Measurements from ENCODE around the gene BCDIN3D. TPM values are rescaled to one million over a fixed set of nuclear protein-coding genes. Genes with fewer than 3 reads are reported as not detected.

Gene BCDIN3D
- total and polyA plus RNA-seq, 2 experiments from 2014 or later, result 3.7 to 4.2 TPM

GRCh38 chr12:49854976-49855375, 12.1 kb upstream of the BCDIN3D start:
- 57 to 74% methylated on average over 4 of the region's 4 CpGs for WGBS, 2 experiments (ENCODE audit: low coverage in 1 of 2, low lambda C conversion rate in 2 of 2, missing lambda C conversion rate in 2 of 2)
- Histone ChIP-seq H3K27me3 (replicated peaks; ENCODE audit: insufficient read depth) (peaks cover 34% of the 10 kb centered on the region), H3K79me2 (ENCODE audit: insufficient read depth) (no peaks in the 10 kb centered on the region), H3K27ac (no peak overlapping the region), H2AFZ (no peak overlapping the region), H3K4me3 (no peak overlapping the region), H3K36me3 (ENCODE audit: low read depth) (no peaks in the 10 kb centered on the region), H4K20me1 (ENCODE audit: insufficient read depth) (no peaks in the 10 kb centered on the region), H3K4me1 (ENCODE audit: insufficient read depth) (no peaks in the 10 kb centered on the region), H3F3A (ENCODE audit: insufficient read depth) (no peaks in the 10 kb centered on the region), H3K9me3 (ENCODE audit: low read depth) (no peaks in the 10 kb centered on the region), H3K4me2 (ENCODE audit: unreplicated experiment) (no peak overlapping the region), H3K9me2 (ENCODE audit: insufficient read depth) (no peaks in the 10 kb centered on the region), H3K9ac (no peak overlapping the region)
- TF ChIP-seq EZH2 (IDR thresholded peaks at IDR 0.05; ENCODE audit: insufficient read depth, poor library complexity, severe bottlenecking), result no peak
- no peak for TF ChIP-seq EZH2phosphoT487 (IDR thresholded peaks at IDR 0.05; ENCODE audit: insufficient read depth, low read depth)
- in situ Hi-C loops (cut with MboI), result loop anchor here (25.0 kb wide), 1 partner anchor 207 kb away; the partner anchor contains the start of gene ASIC1
- no peak for DNase-seq

GRCh38 chr12:49853671-49854070, 10.8 kb upstream of the BCDIN3D start:
- peaks cover 43% of the 10 kb centered on the region for H3K27me3 ChIP-seq (replicated peaks; ENCODE audit: insufficient read depth)

GRCh38 chr12:49847161-49847560, 4.3 kb upstream of the BCDIN3D start:
- in situ Hi-C loops (cut with MboI), result no loop called here
- TF ChIP-seq EZH2 (IDR thresholded peaks at IDR 0.05; ENCODE audit: insufficient read depth, poor library complexity, severe bottlenecking) (no peak), EZH2phosphoT487 (IDR thresholded peaks at IDR 0.05; ENCODE audit: insufficient read depth, low read depth) (no peak)
- 24 to 37% methylated on average over 2 of the region's 2 CpGs for WGBS, 2 experiments (ENCODE audit: low coverage in 1 of 2, low lambda C conversion rate in 2 of 2, missing lambda C conversion rate in 2 of 2)

More at GRCh38 chr12:49853671-49854070, 10.8 kb upstream of the BCDIN3D start:
- H3K4me2 ChIP-seq (ENCODE audit: unreplicated experiment), result no peak overlapping the region
- no peaks in the 10 kb centered on the region for H3K4me1 ChIP-seq (ENCODE audit: insufficient read depth)
- 73 to 78% methylated on average over 2 of the region's 2 CpGs for WGBS, 2 experiments (ENCODE audit: low coverage in 1 of 2, low lambda C conversion rate in 2 of 2, missing lambda C conversion rate in 2 of 2)
- no peaks in the 10 kb centered on the region for H3K79me2 ChIP-seq (ENCODE audit: insufficient read depth)
- no peak overlapping the region for H3K27ac ChIP-seq
- no peaks in the 10 kb centered on the region for H4K20me1 ChIP-seq (ENCODE audit: insufficient read depth)
- H3K36me3 ChIP-seq (ENCODE audit: low read depth), result no peaks in the 10 kb centered on the region
- no peak overlapping the region for H2AFZ ChIP-seq
- no peak overlapping the region for H3K4me3 ChIP-seq
- no peak overlapping the region for H3K9ac ChIP-seq
- no peak for TF ChIP-seq EZH2phosphoT487 (IDR thresholded peaks at IDR 0.05; ENCODE audit: insufficient read depth, low read depth)
- H3F3A ChIP-seq (ENCODE audit: insufficient read depth), result no peaks in the 10 kb centered on the region
- no peak for DNase-seq
- no peaks in the 10 kb centered on the region for H3K9me3 ChIP-seq (ENCODE audit: low read depth)
- no peaks in the 10 kb centered on the region for H3K9me2 ChIP-seq (ENCODE audit: insufficient read depth)
- in situ Hi-C loops (cut with MboI), result loop anchor here (25.0 kb wide), 1 partner anchor 209 kb away; the partner anchor contains the start of gene ASIC1

GRCh38 chr12:49846032-49846431, 3.1 kb upstream of the BCDIN3D start:
- Histone ChIP-seq H3K9me3 (ENCODE audit: low read depth) (no peaks in the 10 kb centered on the region), H3K4me2 (ENCODE audit: unreplicated experiment) (no peak overlapping the region), H3K4me1 (ENCODE audit: insufficient read depth) (peaks cover 15% of the 10 kb centered on the region), H3K79me2 (ENCODE audit: insufficient read depth) (peaks cover 8% of the 10 kb centered on the region), H2AFZ (no peak overlapping the region), H3K4me3 (no peak overlapping the region), H3K27me3 (replicated peaks; ENCODE audit: insufficient read depth) (peaks cover 31% of the 10 kb centered on the region), H3K36me3 (ENCODE audit: low read depth) (no peaks in the 10 kb centered on the region), H4K20me1 (ENCODE audit: insufficient read depth) (no peaks in the 10 kb centered on the region), H3K27ac (no peak overlapping the region), H3K9ac (no peak overlapping the region), H3K9me2 (ENCODE audit: insufficient read depth) (no peaks in the 10 kb centered on the region), H3F3A (ENCODE audit: insufficient read depth) (peaks cover 24% of the 10 kb centered on the region)
- no peak for DNase-seq
- 43 to 46% methylated on average over 2 of the region's 2 CpGs for WGBS, 2 experiments (ENCODE audit: low coverage in 1 of 2, low lambda C conversion rate in 2 of 2, missing lambda C conversion rate in 2 of 2)
- in situ Hi-C loops (cut with MboI), result no loop called here
- TF ChIP-seq EZH2phosphoT487 (IDR thresholded peaks at IDR 0.05; ENCODE audit: insufficient read depth, low read depth), result no peak
- no peak for TF ChIP-seq EZH2 (IDR thresholded peaks at IDR 0.05; ENCODE audit: insufficient read depth, poor library complexity, severe bottlenecking)

More at GRCh38 chr12:49847161-49847560, 4.3 kb upstream of the BCDIN3D start:
- Histone ChIP-seq H3F3A (ENCODE audit: insufficient read depth) (peaks cover 15% of the 10 kb centered on the region), H3K9ac (no peak overlapping the region), H3K79me2 (ENCODE audit: insufficient read depth) (no peaks in the 10 kb centered on the region), H3K27ac (no peak overlapping the region), H4K20me1 (ENCODE audit: insufficient read depth) (no peaks in the 10 kb centered on the region), H3K36me3 (ENCODE audit: low read depth) (no peaks in the 10 kb centered on the region), H2AFZ (no peak overlapping the region), H3K4me1 (ENCODE audit: insufficient read depth) (peaks cover 7% of the 10 kb centered on the region), H3K4me3 (no peak overlapping the region), H3K27me3 (replicated peaks; ENCODE audit: insufficient read depth) (peaks cover 42% of the 10 kb centered on the region), H3K9me3 (ENCODE audit: low read depth) (no peaks in the 10 kb centered on the region), H3K9me2 (ENCODE audit: insufficient read depth) (no peaks in the 10 kb centered on the region), H3K4me2 (ENCODE audit: unreplicated experiment) (no peak overlapping the region)
- no peak for DNase-seq

Data from GM23248 (cell line).